Activated CD8-positive, alpha-beta memory T cell treated with anti-CD3 and anti-CD28 coated beads for 4 hours (primary cell): ENCODE measurements around the gene SLC16A2.

Source experiments
- DNase-seq, 2 donors: peaks; one replicate each; pipeline ENCODE4 v3.0.0-alpha.2; 2020; ENCODE audit warnings: low read depth in 2 of 2

SLC16A2 gene

GRCh38 chrX:74535408-74536151 is 114.3 kb downstream of the SLC16A2 start:
- DNase-seq = peak in 1 of 2 donors; percentile 10

- no peak for DNase-seq
These were observed 115.0 kb downstream of the SLC16A2 start for GRCh38 chrX:74536152-74536831.

- no peak for DNase-seq
These were observed 115.6 kb downstream of the SLC16A2 start for GRCh38 chrX:74536832-74537371.

- DNase-seq = no peak
These were observed 119.4 kb downstream of the SLC16A2 start for GRCh38 chrX:74540635-74541249.

- no peak for DNase-seq
These were observed 124.7 kb downstream of the SLC16A2 start for GRCh38 chrX:74545880-74546523.

GRCh38 chrX:74546984-74547383 is 125.7 kb downstream of the SLC16A2 start:
- DNase-seq = no peak

GRCh38 chrX:74550295-74550802 is 129.1 kb downstream of the SLC16A2 start:
- peak; percentile 65 to 72 for DNase-seq

- no peak for DNase-seq
These were observed 130.6 kb downstream of the SLC16A2 start for GRCh38 chrX:74551934-74552333.

- DNase-seq = no peak
These were observed 136.1 kb downstream of the SLC16A2 start for GRCh38 chrX:74557378-74557777.

GRCh38 chrX:74578137-74578536 is 156.8 kb downstream of the SLC16A2 start:
- no peak for DNase-seq

GRCh38 chrX:74579597-74580198 is 158.4 kb downstream of the SLC16A2 start:
- DNase-seq = no peak
